GM18951 (cell line): ENCODE measurements around the gene PFDN5.

ENCODE experiments used
- POLR2A ChIP-seq: IDR thresholded peaks from 4 replicates; pipeline ENCODE4 v1.6.1; 2011; ENCODE audit warnings: mild to moderate bottlenecking; ENCODE audit not compliant: insufficient read length, insufficient read depth; ENCODE audit errors: extremely low read depth
- in situ Hi-C: fragments of 300-500 bp; cut with MboI; formaldehyde crosslinking; loops from one replicate; pipeline ENCODE4 v1.12.0; 2022; ENCODE audit warnings: low sequenced_read_pairs, mixed read lengths, inconsistent platforms; ENCODE audit not compliant: unreplicated experiment

Gene PFDN5

DNA sequence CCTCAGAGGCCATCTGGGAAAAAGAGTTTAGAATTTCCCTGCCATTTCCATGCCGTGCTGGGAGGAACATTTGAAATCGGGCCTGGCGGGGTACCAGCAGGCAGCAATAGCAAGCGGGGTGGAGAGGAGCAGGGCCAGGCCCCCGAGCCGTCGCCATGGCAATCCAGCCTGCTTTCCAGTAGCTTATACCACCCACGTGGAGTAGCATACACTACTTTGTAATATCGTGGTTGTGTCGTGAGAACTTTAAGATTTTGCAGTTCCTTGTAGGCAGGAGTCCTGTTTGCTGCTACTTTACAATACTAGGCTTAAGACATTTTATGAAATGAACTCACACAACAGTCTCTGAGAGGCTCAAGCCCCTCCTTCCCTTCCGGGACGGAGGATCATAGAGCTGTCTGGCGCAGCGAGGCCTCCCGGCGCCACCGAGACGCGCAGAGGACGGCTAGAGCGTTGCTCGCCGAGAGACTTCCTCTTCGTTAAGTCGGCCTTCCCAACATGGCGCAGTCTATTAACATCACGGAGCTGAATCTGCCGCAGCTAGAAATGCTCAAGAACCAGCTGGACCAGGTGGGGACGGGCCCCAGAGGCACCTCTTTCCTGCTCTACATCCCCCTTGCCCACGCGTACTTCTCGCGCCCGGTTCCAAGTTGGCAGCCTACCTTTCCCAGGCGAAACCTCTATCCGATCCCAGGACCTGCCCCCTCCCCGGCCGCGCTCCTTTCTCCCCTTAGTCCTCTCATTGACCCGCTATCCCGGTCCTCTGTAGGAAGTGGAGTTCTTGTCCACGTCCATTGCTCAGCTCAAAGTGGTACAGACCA is at the start of gene PFDN5:
Gene PFDN5, plus strand, starts transcription at position 473 of the 821 bp plus-strand sequence. Its CDS starts 26 bp downstream, at position 499.
- in situ Hi-C loops: loop anchor here (10.0 kb wide), 1 partner anchor 80 kb away; no protein-coding TSS in a partner anchor
- peak; percentile 83 for TF ChIP-seq POLR2A

DNA sequence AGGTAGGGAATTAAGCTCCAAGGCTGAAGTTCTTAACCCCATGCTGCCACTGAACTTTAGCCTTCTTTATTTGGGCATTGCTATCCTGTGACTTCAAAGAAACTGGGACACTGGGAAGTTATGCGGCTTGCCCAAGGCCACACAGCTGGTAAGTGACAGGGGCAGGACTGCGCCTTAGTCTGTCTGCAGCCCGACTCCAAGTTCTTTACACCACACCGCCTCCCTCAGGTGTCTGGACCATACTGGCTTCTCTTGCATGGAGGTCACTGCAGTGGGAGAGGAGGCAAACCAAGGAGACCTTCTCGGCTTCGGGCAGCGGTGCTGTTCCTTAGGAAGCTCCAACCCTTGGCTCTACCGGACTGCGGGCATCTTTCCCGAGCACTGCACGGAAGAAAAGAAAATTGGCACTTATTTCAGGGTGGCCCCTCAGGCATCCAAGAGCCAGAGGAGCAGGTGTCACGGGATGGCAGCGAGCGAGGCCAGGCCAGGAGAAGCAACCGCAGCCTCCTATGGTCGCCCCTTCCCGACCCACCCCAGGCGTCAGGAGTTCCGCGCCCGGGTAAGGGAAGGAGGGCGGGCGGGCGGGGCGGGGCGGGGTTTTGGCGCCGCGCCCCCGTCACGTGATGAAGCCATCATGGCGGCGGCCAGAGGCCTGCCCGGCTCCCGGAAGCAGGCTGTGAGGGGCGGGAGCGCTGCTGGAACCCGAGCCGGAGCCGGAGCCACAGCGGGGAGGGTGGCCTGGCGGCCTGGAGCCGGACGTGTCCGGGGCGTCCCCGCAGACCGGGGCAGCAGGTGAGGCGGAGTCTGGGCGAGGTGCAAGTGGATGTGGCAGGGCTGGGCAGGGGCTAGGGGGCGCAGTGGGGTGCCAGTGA is 43.6 kb upstream of the PFDN5 start:
- peak; percentile 80 for TF ChIP-seq POLR2A
- in situ Hi-C loops: no loop called here

DNA sequence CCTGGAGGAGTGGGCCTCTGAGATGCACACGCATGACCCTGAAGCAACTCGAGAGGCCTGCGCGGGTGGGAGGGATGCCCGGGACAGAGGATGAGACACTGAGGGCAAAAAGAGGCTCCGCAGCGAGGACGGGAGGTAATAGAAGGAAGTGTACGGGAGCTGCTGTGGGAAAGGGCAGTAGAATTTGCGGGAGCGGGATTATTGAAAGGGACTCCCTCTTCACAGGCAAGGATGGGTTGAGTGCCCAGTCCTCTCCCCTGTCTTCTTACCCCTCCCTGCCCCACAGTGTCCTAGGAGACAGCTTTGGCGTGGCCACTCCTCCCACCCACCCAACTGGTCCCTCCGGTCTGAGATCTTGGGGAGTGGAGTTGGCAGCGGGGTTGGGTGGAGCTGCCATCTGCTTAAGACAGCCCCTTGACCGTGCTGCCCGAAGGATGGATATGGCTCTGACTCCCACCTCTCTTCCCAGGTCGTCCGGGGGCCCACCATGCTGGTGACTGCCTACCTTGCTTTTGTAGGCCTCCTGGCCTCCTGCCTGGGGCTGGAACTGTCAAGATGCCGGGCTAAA is 42.9 kb upstream of the PFDN5 start:
- TF ChIP-seq POLR2A: no peak

DNA sequence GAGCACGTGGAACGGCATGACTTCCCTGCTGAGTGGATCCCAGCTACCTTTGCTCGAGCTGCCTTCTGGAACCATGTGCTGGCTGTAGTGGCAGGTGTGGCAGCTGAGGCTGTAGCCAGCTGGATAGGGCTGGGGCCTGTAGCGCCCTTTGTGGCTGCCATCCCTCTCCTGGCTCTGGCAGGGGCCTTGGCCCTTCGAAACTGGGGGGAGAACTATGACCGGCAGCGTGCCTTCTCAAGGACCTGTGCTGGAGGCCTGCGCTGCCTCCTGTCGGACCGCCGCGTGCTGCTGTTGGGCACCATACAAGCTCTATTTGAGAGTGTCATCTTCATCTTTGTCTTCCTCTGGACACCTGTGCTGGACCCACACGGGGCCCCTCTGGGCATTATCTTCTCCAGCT is 42.0 kb upstream of the PFDN5 start:
- in situ Hi-C loops: no loop called here
- TF ChIP-seq POLR2A: no peak

More for the DNA sequence above, 42.9 kb upstream of the PFDN5 start:
- in situ Hi-C loops: no loop called here

DNA sequence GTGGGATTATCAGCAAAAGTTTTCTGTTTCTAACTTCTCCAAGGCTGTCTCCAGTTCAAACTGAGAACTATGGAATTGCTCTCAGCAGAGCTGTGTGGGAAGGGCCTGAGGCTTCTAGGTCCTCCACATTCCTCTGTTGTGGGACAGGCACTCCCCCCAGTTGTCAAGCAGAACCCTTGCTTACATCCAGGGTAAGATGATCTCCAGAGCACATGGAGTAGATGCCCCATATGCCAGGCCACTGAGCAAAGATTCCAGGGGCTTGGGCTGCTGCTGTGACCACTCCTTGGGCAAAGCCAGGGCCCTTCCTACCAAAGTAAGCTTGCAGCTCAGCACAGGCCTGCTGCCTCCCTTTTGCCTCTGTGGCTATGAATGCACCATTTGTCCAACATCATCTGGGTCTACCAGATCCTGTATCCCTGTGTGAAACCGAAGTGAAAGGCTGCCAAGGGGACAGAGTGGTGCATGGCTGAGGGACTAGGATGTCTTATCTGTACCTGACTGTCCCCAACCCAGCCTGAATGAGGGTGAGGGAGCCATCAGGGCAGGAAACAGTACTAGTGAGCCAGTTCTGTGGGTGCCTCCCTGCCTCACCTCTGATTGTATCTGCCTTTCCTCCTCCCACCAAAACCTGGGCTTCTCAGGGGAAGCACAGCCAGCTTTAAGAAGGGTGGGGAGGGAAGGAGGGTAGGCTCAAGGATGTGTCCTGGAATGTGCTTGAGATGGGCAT is 40.4 kb upstream of the PFDN5 start:
- no peak for TF ChIP-seq POLR2A
- in situ Hi-C loops: no loop called here

DNA sequence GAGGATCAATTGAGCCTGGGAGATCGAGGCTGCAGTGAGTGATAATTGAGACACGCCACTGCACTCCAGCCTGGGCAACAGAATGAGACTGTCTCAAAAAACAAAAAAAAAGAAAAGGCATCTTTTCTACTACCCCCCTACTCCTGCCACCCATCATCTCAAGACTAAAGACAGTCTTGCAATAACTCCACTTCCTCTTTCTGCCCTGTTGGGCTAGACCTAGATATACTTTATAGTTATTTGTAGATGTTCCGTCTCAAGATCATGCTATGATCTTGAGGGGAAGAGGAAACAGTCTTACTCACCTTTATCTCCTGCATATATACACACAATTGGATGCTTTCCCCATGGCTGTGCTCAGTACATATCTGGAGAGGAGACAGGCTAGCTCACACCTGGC is 39.3 kb upstream of the PFDN5 start:
- no peak for TF ChIP-seq POLR2A

DNA sequence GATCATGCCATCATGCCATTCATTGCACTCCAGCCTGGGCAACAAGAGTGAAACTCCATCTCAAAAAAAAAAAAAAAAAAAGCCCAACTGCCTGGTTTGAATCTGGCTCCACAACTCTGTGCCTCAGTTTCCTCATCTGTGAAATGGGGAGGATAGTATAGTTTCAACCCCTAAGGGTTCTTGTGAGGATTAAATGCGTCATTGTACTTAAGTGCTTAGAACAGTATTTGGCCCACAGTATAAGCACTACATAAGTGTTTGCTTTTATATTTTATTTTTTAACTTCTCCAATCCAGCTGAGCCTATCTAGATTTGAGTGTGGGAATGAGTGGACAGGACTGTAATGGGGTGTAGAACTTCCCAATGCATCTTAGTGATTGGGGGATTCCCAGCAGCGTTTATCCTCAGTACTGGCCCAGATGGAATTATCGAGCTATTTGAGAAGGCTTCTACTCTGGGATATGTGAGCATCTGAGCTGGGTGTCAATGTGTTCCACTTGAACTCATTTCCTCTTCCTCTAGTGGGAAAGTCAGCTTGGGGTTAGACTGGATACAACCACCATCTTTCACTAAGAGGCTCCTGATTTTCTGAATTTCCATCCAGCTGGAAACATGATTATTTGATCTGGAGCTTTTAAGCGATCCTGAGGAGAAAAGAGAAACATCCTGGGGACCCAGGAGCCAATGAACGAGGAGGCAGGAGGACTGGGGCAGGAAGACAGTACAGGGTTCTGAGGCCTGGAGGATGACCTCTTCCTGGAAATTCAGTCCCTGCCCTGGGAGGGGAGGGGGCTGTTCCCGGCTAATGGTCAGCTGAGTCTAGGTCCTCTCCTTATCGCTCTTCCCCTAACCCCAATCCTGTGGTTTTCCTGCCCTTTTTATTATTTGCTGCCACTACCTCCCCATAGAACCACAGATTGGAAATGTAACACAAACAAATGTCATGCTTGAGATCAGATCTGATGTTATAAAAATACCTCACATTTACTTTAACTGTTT is 36.5 kb upstream of the PFDN5 start:
- TF ChIP-seq POLR2A: no peak
- in situ Hi-C loops: no loop called here

More for the DNA sequence above, 39.3 kb upstream of the PFDN5 start:
- in situ Hi-C loops: no loop called here

DNA sequence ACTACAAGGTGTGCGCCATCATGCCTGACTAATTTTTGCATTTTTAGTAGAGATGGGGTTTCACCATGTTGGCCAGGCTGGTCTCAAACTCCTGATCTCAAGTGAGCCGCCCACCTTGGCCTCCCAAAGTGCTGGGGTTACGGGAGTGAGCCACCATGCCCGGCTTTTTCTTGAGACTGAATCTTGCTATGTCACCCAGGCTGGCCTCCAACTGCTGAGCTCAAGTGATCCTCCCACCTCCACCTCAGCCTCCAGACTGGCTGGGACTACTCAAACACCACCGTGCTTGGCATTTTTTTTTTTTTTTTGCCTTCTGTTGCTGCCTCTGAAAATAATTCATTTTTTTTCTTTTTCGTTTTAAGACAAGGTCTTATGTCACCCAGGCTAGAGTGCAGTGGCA is 35.5 kb upstream of the PFDN5 start:
- TF ChIP-seq POLR2A: no peak
- in situ Hi-C loops: no loop called here

DNA sequence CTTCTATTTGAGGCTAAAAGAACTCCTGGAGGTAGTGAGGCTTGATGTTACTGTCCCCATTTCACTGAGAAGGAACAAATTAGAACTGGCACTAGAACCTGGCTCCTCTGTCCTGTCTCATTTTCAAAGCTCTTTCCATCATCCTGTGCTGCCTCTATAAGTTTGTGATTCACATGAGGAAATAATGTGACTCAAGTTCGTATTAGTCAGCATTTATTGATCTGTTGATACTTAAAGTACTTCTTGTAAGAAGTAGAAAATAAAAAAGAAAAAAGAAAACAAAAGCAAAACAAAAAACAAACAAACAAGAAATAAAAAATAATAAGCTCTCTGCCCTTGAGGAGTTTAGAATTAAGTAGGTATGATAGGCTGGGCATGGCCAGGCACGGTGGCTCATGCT is 29.6 kb upstream of the PFDN5 start:
- in situ Hi-C loops: no loop called here
- no peak for TF ChIP-seq POLR2A

DNA sequence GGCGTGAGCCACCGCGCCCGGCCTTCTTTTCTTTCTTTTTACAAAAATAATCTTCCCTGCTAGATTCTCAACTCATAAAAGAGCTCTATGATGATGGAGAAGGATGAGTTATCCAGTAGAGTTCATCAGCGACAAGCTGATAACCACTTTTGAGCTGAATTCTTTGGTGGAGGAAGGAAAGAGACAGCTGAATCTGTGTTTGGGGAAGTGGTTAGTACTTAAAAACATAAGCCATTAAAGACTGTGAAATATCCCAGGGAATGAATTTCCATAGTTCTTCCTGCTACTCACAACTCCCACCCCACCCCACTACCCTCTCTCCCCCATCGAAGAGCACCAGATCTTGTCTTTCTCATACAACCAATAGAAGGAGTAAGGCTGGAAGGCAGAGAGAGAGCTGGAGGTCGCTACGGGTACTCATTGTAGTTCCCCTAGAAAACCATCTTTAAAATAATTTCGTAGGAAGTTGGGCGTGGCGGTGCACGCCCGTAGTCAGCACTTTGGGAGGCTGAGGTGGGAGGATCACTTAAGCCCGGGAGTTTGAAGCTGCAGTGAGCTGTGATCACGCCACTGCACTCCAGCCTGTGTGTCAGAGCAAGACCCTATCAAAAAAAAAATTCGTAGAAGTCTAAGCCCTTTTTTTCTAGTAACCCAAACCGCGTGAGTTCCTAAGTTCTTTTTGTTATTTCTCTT is 27.9 kb upstream of the PFDN5 start:
- in situ Hi-C loops: no loop called here
- no peak for TF ChIP-seq POLR2A

DNA sequence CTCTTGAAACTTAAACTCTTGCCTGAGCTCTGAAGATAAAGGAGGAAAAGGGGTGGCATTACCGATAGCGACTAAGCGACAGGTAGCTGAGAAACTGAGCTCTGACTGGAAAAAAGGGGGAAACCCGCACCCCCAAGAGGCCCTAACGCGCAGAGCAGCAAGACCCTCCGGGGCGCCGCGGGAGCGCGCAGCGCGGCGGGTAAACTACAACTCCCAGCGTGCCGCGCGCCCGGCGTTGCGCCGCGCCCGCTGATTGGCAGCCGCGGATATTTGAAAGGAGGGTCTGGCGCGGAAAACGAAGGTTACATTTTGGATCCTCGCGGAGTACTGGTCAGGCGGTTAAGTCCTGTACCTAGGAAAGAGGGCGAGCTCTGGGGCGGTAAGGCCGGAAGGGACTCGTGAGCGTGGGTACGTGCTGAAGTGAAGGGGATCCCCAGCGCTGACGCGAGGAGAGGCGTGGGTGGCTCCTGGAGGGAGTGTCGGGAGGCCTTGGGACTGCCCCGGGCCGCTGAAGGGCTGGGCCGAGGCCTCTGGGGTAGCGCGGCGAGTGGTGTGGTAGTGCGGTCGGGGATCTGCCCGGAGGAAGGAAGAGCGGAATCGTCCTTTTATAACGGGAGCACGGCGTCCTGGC is 27.2 kb upstream of the PFDN5 start, which contains the start of gene ESPL1:
Gene ESPL1, plus strand, starts transcription at position 301 of the 631 bp plus-strand sequence. CDS start 468 bp downstream, outside the sequence.
- peak; percentile 63 for TF ChIP-seq POLR2A
- in situ Hi-C loops: no loop called here
